IPS-NIHi7 (cell line): ENCODE measurements around the gene NRDE2.
A peak's percentile ranks its signal among the peaks of the same experiment; 100 is the strongest.
"Not testable (repeated sequence)": the region's sequence is repeated elsewhere in the genome, so short reads cannot be mapped to it uniquely, and the experiment has no call there.

ENCODE experiments used
- DNase-seq: peaks from one replicate; pipeline ENCODE4 v3.0.0; 2012; ENCODE audit warnings: mixed read lengths; ENCODE audit errors: extremely low spot score

The NRDE2 gene

GRCh38 chr14:90274019-90274418 is 57.7 kb downstream of the NRDE2 start:
- peak; percentile 23 for DNase-seq

- DNase-seq = no peak
Observed at GRCh38 chr14:90273532-90273931, 58.2 kb downstream of the NRDE2 start.

GRCh38 chr14:90272523-90272922 is 59.2 kb downstream of the NRDE2 start:
- no peak for DNase-seq

GRCh38 chr14:90268420-90268819 is 63.3 kb downstream of the NRDE2 start:
- no peak for DNase-seq

- DNase-seq = no peak
Observed at GRCh38 chr14:90266441-90267154, 65.1 kb downstream of the NRDE2 start.

- no peak for DNase-seq
Observed at GRCh38 chr14:90263748-90264449, 67.8 kb downstream of the NRDE2 start.

- DNase-seq = peak; percentile 92
Observed at GRCh38 chr14:90256354-90257131, 75.2 kb downstream of the NRDE2 start, which contains the start of gene PSMC1. Gene PSMC1, plus strand, starts transcription at chr14:90256553. Its CDS starts 45 bp downstream, at chr14:90256598.

GRCh38 chr14:90255871-90256270 is 75.9 kb downstream of the NRDE2 start:
- no peak for DNase-seq

GRCh38 chr14:90253826-90254225 is 77.9 kb downstream of the NRDE2 start:
- no peak for DNase-seq

- no peak for DNase-seq
Observed at GRCh38 chr14:90248594-90248993, 83.1 kb downstream of the NRDE2 start.

- DNase-seq = not testable (repeated sequence)
Observed at GRCh38 chr14:90247441-90247840, 84.3 kb downstream of the NRDE2 start.

GRCh38 chr14:90246936-90247335 is 84.8 kb downstream of the NRDE2 start:
- DNase-seq = no peak

GRCh38 chr14:90242444-90242843 is 89.3 kb downstream of the NRDE2 start:
- no peak for DNase-seq

GRCh38 chr14:90239139-90239538 is 92.6 kb downstream of the NRDE2 start:
- DNase-seq = no peak

GRCh38 chr14:90235179-90235976 is 96.4 kb downstream of the NRDE2 start:
- peak; percentile 95 for DNase-seq

GRCh38 chr14:90229942-90230341 is 101.8 kb downstream of the NRDE2 start:
- not testable (repeated sequence) for DNase-seq

GRCh38 chr14:90228478-90228877 is 103.3 kb downstream of the NRDE2 start:
- no peak for DNase-seq
